ENCODE measurements around the gene ST3GAL6. TPM values are rescaled to one million over a fixed set of nuclear protein-coding genes. Genes with fewer than 3 reads are reported as not detected.

ST3GAL6 gene
- total and polyA plus RNA-seq, 10 of the 15 experiments (the other 5 are each of a cell fraction or from before 2014, with no cell fraction given): 19.5 to 41.2 (median 37.4) TPM

GRCh38 chr3:98733812-98734281 is 29.3 kb upstream of the ST3GAL6 start (continued):
- TF ChIP-seq ZSCAN29 (IDR thresholded peaks at IDR 0.05) (peak; percentile 49; the same call in 1 of the 2 replicates), BHLHE40 (IDR thresholded peaks at IDR 0.05; ENCODE audit: borderline replicate concordance in 1 of 2, low read depth in 2 of 2, low read length in 1 of 2) (peak; percentile 58 to 87; a peak in 3 of 4 replicates), USF1 (IDR thresholded peaks at IDR 0.05; ENCODE audit: borderline replicate concordance, extremely low read length, insufficient read depth, low read depth, low read length) (no peak), RAD51 (IDR thresholded peaks at IDR 0.05) (peak; percentile 85), NBN (IDR thresholded peaks at IDR 0.05) (peak; percentile 80), CHD2 (IDR thresholded peaks at IDR 0.05; ENCODE audit: borderline replicate concordance, low read depth, low read length) (peak; percentile 58; the same call in 1 of the 2 replicates), POU2F2 (IDR thresholded peaks at IDR 0.05; ENCODE audit: borderline replicate concordance, low read depth, low read length) (no peak), CREM (IDR thresholded peaks at IDR 0.05; ENCODE audit: low read depth) (peak; percentile 36; the same call in 1 of the 2 replicates), NKRF (conservative IDR thresholded peaks at IDR 0.05) (peak; percentile 64; the same call in 1 of the 2 replicates), ATF7 (IDR thresholded peaks at IDR 0.05; ENCODE audit: low read depth) (peak; percentile 46; the same call in 1 of the 2 replicates), MTA2 (IDR thresholded peaks at IDR 0.05; ENCODE audit: low read depth) (peak; percentile 75), MEF2B (IDR thresholded peaks at IDR 0.05; ENCODE audit: partially characterized antibody, poor library complexity, severe bottlenecking) (peak; percentile 36), ASH2L (IDR thresholded peaks at IDR 0.05; ENCODE audit: borderline replicate concordance, low read depth) (no peak), MAX (IDR thresholded peaks at IDR 0.05; ENCODE audit: low read depth, low read length) (peak; percentile 51; the same call in 1 of the 2 replicates), CEBPB (IDR thresholded peaks at IDR 0.05; ENCODE audit: borderline replicate concordance in 1 of 2, low read depth in 2 of 2, low read length in 2 of 2) (no peak), EGR1 (IDR thresholded peaks at IDR 0.05; ENCODE audit: borderline replicate concordance in 1 of 2, low read depth in 2 of 2, low read length in 2 of 2) (peak in 1 of 2 experiments; percentile 6; a peak in 1 of 3 replicates)
- TF ChIP-seq, protein P1, sequence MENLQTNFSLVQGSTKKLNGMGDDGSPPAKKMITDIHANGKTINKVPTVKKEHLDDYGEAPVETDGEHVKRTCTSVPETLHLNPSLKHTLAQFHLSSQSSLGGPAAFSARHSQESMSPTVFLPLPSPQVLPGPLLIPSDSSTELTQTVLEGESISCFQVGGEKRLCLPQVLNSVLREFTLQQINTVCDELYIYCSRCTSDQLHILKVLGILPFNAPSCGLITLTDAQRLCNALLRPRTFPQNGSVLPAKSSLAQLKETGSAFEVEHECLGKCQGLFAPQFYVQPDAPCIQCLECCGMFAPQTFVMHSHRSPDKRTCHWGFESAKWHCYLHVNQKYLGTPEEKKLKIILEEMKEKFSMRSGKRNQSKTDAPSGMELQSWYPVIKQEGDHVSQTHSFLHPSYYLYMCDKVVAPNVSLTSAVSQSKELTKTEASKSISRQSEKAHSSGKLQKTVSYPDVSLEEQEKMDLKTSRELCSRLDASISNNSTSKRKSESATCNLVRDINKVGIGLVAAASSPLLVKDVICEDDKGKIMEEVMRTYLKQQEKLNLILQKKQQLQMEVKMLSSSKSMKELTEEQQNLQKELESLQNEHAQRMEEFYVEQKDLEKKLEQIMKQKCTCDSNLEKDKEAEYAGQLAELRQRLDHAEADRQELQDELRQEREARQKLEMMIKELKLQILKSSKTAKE (IDR thresholded peaks at IDR 0.05; ENCODE audit: low read depth, poor library complexity, severe bottlenecking): peak; percentile 69
- TF ChIP-seq, protein P2, sequence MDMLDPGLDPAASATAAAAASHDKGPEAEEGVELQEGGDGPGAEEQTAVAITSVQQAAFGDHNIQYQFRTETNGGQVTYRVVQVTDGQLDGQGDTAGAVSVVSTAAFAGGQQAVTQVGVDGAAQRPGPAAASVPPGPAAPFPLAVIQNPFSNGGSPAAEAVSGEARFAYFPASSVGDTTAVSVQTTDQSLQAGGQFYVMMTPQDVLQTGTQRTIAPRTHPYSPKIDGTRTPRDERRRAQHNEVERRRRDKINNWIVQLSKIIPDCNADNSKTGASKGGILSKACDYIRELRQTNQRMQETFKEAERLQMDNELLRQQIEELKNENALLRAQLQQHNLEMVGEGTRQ (IDR thresholded peaks at IDR 0.05; ENCODE audit: borderline replicate concordance, low read depth, low read length): peak; percentile 23; the same call in 1 of the 2 replicates
- TF ChIP-seq, protein P3, sequence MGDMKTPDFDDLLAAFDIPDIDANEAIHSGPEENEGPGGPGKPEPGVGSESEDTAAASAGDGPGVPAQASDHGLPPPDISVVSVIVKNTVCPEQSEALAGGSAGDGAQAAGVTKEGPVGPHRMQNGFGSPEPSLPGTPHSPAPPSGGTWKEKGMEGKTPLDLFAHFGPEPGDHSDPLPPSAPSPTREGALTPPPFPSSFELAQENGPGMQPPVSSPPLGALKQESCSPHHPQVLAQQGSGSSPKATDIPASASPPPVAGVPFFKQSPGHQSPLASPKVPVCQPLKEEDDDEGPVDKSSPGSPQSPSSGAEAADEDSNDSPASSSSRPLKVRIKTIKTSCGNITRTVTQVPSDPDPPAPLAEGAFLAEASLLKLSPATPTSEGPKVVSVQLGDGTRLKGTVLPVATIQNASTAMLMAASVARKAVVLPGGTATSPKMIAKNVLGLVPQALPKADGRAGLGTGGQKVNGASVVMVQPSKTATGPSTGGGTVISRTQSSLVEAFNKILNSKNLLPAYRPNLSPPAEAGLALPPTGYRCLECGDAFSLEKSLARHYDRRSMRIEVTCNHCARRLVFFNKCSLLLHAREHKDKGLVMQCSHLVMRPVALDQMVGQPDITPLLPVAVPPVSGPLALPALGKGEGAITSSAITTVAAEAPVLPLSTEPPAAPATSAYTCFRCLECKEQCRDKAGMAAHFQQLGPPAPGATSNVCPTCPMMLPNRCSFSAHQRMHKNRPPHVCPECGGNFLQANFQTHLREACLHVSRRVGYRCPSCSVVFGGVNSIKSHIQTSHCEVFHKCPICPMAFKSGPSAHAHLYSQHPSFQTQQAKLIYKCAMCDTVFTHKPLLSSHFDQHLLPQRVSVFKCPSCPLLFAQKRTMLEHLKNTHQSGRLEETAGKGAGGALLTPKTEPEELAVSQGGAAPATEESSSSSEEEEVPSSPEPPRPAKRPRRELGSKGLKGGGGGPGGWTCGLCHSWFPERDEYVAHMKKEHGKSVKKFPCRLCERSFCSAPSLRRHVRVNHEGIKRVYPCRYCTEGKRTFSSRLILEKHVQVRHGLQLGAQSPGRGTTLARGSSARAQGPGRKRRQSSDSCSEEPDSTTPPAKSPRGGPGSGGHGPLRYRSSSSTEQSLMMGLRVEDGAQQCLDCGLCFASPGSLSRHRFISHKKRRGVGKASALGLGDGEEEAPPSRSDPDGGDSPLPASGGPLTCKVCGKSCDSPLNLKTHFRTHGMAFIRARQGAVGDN (IDR thresholded peaks at IDR 0.05): peak; percentile 93
